ENCODE results near the gene WDR17.

- TF ChIP-seq CTCF (IDR thresholded peaks at IDR 0.05; ENCODE audit: extremely low read depth in 1 of 2, insufficient read depth in 1 of 2, low read depth in 1 of 2, low read length in 2 of 2) (no peak), MYC (IDR thresholded peaks at IDR 0.05; ENCODE audit: low read depth, low read length) (no peak), MAX (IDR thresholded peaks at IDR 0.05; ENCODE audit: insufficient read depth, insufficient read length) (no peak), POLR2A (IDR thresholded peaks at IDR 0.05; ENCODE audit: low read depth, low read length) (no peak), EZH2 (IDR thresholded peaks at IDR 0.05; ENCODE audit: borderline replicate concordance, low read depth, low read length, severe bottlenecking) (no peak), JUN (IDR thresholded peaks at IDR 0.05; ENCODE audit: borderline replicate concordance, insufficient read depth, insufficient read length, low read depth) (no peak), POLR2AphosphoS5 (IDR thresholded peaks at IDR 0.05; ENCODE audit: insufficient read depth, low read depth, low read length) (no peak)
These were observed 128.3 kb downstream of the WDR17 start for GRCh38 chr4:176193938-176194337.

All from endothelial cell of umbilical vein (primary cell).